ENCODE results near the gene ADSL. TPM values are rescaled to one million over a fixed set of nuclear protein-coding genes. Genes with fewer than 3 reads are reported as not detected.
"Not testable (repeated sequence)": the region's sequence is repeated elsewhere in the genome, so short reads cannot be mapped to it uniquely, and the experiment has no call there.

The ADSL gene
- total RNA-seq, 1 donor: 107 TPM

GRCh38 chr22:40377931-40378330 lies 31.6 kb downstream of the ADSL start:
- TF ChIP-seq CTCF (IDR thresholded peaks at IDR 0.05; ENCODE audit: insufficient read depth, low read length): no peak
- no peak overlapping the region for H3K4me3 ChIP-seq (ENCODE audit: low read depth, low read length)
- no peak for DNase-seq (ENCODE audit: low read depth)

GRCh38 chr22:40378448-40378847 lies 32.1 kb downstream of the ADSL start:
- not testable (repeated sequence) for DNase-seq (ENCODE audit: low read depth); H3K4me3 ChIP-seq (ENCODE audit: low read depth, low read length)

GRCh38 chr22:40381461-40381860 lies 35.2 kb downstream of the ADSL start:
- no peak for TF ChIP-seq CTCF (IDR thresholded peaks at IDR 0.05; ENCODE audit: insufficient read depth, low read length)
- no peak for DNase-seq (ENCODE audit: low read depth)
- no peak overlapping the region for H3K4me3 ChIP-seq (ENCODE audit: low read depth, low read length)

GRCh38 chr22:40383905-40384304 lies 37.6 kb downstream of the ADSL start:
- DNase-seq (ENCODE audit: low read depth): peak; percentile 67
- no peak for TF ChIP-seq CTCF (IDR thresholded peaks at IDR 0.05; ENCODE audit: insufficient read depth, low read length)
- H3K4me3 ChIP-seq (ENCODE audit: low read depth, low read length): no peak overlapping the region

GRCh38 chr22:40385036-40385782 lies 38.9 kb downstream of the ADSL start:
- DNase-seq (ENCODE audit: low read depth): no peak
- TF ChIP-seq CTCF (IDR thresholded peaks at IDR 0.05; ENCODE audit: insufficient read depth, low read length): no peak
- no peak overlapping the region for H3K4me3 ChIP-seq (ENCODE audit: low read depth, low read length)

- no peak for TF ChIP-seq CTCF (IDR thresholded peaks at IDR 0.05; ENCODE audit: insufficient read depth, low read length)
Observed at GRCh38 chr22:40387746-40388145, 41.4 kb downstream of the ADSL start.

GRCh38 chr22:40388231-40388630 lies 41.9 kb downstream of the ADSL start:
- no peak for TF ChIP-seq CTCF (IDR thresholded peaks at IDR 0.05; ENCODE audit: insufficient read depth, low read length)
- H3K4me3 ChIP-seq (ENCODE audit: low read depth, low read length): no peak overlapping the region
- no peak for DNase-seq (ENCODE audit: low read depth)

More at GRCh38 chr22:40387746-40388145, 41.4 kb downstream of the ADSL start:
- no peak for DNase-seq (ENCODE audit: low read depth)
- H3K4me3 ChIP-seq (ENCODE audit: low read depth, low read length): no peak overlapping the region
